B cell (primary cell): ENCODE measurements around the gene CYS1. TPM values are rescaled to one million over a fixed set of nuclear protein-coding genes. Genes with fewer than 3 reads are reported as not detected.

Experiments used
- ATAC-seq: fragments of 200-7000 bp; cut with Tn5 transposase; one replicate; pipeline ENCODE4 v1.10.0; 2021; ENCODE audit warnings: low read depth, mild to moderate bottlenecking, moderate number of reproducible peaks, moderate library complexity
- CTCF ChIA-PET: fragments of 350-600 bp; sonication (Branson Sonifier 250); formaldehyde crosslinking; loops from one replicate; lab custom pipeline; 2021; ENCODE audit warnings: antibody characterized with exemption, inconsistent platforms; lab: Charles Lee
- POLR2A ChIA-PET: fragments of 350-600 bp; sonication (Branson Sonifier 250); formaldehyde crosslinking; loops from one replicate; lab custom pipeline; 2021; ENCODE audit warnings: antibody characterized with exemption; lab: Charles Lee
- DNase-seq: peaks from one replicate; pipeline ENCODE4 v3.0.0; 2013
- H2AFZ ChIP-seq: 2 replicates; pipeline ENCODE4 v1.6.1; 2012; ENCODE audit warnings: mild to moderate bottlenecking, low read depth, low read length; ENCODE audit not compliant: insufficient read depth, poor library complexity, severe bottlenecking
- H3K27ac ChIP-seq, 2 donors: 1 replicate in 1 of 2; 2 replicates in 1 of 2; pipeline ENCODE4 v1.5.1; 2012 to 2013; ENCODE audit warnings: low read length in 2 of 2, mild to moderate bottlenecking in 2 of 2, moderate library complexity in 1 of 2
- H3K27me3 ChIP-seq, 4 experiments: fragments of 200-600 bp in 1 of 4; sonication (generic) in 1 of 4; replicated peaks in 1 of 4; 1 replicate in 2 of 4; 2 replicates in 2 of 4; pipeline versions ENCODE4 v1.6.1 to v1.7.0; 2013 to 2016; ENCODE audit warnings: low read length in 3 of 4, mild to moderate bottlenecking in 2 of 4, mixed read lengths in 1 of 4, moderate library complexity in 1 of 4; ENCODE audit not compliant: insufficient read depth in 4 of 4, control insufficient read depth in 3 of 4; ENCODE audit errors: control extremely low read depth in 1 of 4
- H3K36me3 ChIP-seq, 2 experiments: replicated peaks in 1 of 2; 1 replicate in 1 of 2; 2 replicates in 1 of 2; pipeline versions ENCODE4 v1.6.1 to v1.7.1; 2013; ENCODE audit warnings: low read length in 1 of 2; ENCODE audit not compliant: insufficient read depth in 2 of 2, control insufficient read depth in 1 of 2; ENCODE audit errors: control extremely low read depth in 1 of 2, extremely low read depth in 1 of 2
- H3K4me1 ChIP-seq, 2 donors: fragments of 200-600 bp in 1 of 2; sonication (generic) in 1 of 2; 1 replicate in 1 of 2; 2 replicates in 1 of 2; pipeline versions ENCODE4 v1.5.1 to v1.6.1; 2013 to 2017; ENCODE audit warnings: low read length in 2 of 2; ENCODE audit not compliant: control insufficient read depth in 2 of 2, insufficient read depth in 2 of 2
- H3K4me2 ChIP-seq: replicated peaks from 2 replicates; pipeline ENCODE3; 2012; ENCODE audit warnings: mild to moderate bottlenecking, low read depth, low read length; ENCODE audit not compliant: poor library complexity, severe bottlenecking
- H3K4me3 ChIP-seq, 5 experiments: fragments of 200-600 bp in 1 of 5; sonication (generic) in 1 of 5; 1 replicate in 3 of 5; 2 replicates in 2 of 5; pipeline versions ENCODE4 v1.5.1 to v1.7.0; 2011 to 2016; ENCODE audit warnings: low read length in 4 of 5, mild to moderate bottlenecking in 4 of 5, low read depth in 2 of 5, control low read depth in 1 of 5, moderate library complexity in 1 of 5; ENCODE audit not compliant: insufficient read depth in 1 of 5; ENCODE audit errors: control extremely low read depth in 1 of 5, extremely low read depth in 1 of 5
- H3K79me2 ChIP-seq: fragments of 200-600 bp; sonication (generic); one replicate; pipeline ENCODE4 v1.6.0; 2016; ENCODE audit warnings: low read length; ENCODE audit not compliant: control insufficient read depth, insufficient read depth
- H3K9ac ChIP-seq: fragments of 200-600 bp; sonication (generic); 2 replicates; pipeline ENCODE4 v1.6.1; 2017; ENCODE audit warnings: mild to moderate bottlenecking, low read length, moderate library complexity
- H3K9me3 ChIP-seq, 3 donors: one replicate each; pipeline versions ENCODE4 v1.6.1 to v1.7.1; 2013; ENCODE audit warnings: low read length in 2 of 3; ENCODE audit not compliant: control insufficient read depth in 2 of 3, insufficient read depth in 1 of 3; ENCODE audit errors: control extremely low read depth in 1 of 3
- H4K20me1 ChIP-seq: 2 replicates; pipeline ENCODE4 v1.6.0; 2012; ENCODE audit warnings: mild to moderate bottlenecking, low read length; ENCODE audit not compliant: insufficient read depth, control insufficient read depth, poor library complexity, severe bottlenecking
- H3K27ac Mint-ChIP-seq: one replicate; pipeline ENCODE4 v1.8.0; 2021; ENCODE audit warnings: mixed read lengths
- H3K27me3 Mint-ChIP-seq: one replicate; pipeline ENCODE4 v1.8.0; 2021; ENCODE audit warnings: mixed read lengths
- H3K4me1 Mint-ChIP-seq: one replicate; pipeline ENCODE4 v1.8.0; 2021; ENCODE audit warnings: mixed read lengths
- H3K4me3 Mint-ChIP-seq: one replicate; pipeline ENCODE4 v1.8.0; 2021; ENCODE audit warnings: mixed read lengths
- H3K9me3 Mint-ChIP-seq: one replicate; pipeline ENCODE4 v1.8.0; 2022; ENCODE audit warnings: mixed read lengths; ENCODE audit not compliant: insufficient read depth
- EZH2 ChIP-seq: IDR thresholded peaks from 2 replicates; pipeline ENCODE4 v1.6.1; 2012; ENCODE audit warnings: borderline replicate concordance, low read depth, mild to moderate bottlenecking, moderate library complexity, low read length; ENCODE audit not compliant: insufficient read depth, poor library complexity, severe bottlenecking
- WGBS: methylation state at CpG from one replicate; pipeline ENCODE4 v1.1.5; 2013; ENCODE audit warnings: missing lambda C conversion rate; ENCODE audit not compliant: insufficient coverage; 5-methylcytosine and 5-hydroxymethylcytosine counted together
- intact Hi-C: fragments of 100-400 bp; cut with micrococcal nuclease; formaldehyde crosslinking; loops from one replicate; pipeline ENCODE4 v1.10.0; 2022
- polyA plus RNA-seq: library from polyadenylated mRNA; depleted of rRNA; stranded (reverse); fragments of >200 nt; gene quantifications from 2 replicates; pipeline ENCODE4 v1.2.3, GENCODE V29; 2012
- total RNA-seq, 2 donors: library from RNA; stranded (reverse); fragments of 120-200 nt in 1 of 2; gene quantifications; 1 replicate in 1 of 2; 2 replicates in 1 of 2; pipeline versions ENCODE4 v1.2.3 to v1.2.4, GENCODE V29; 2013 to 2022
- TF ChIP-seq, protein P1 (sequence below): fragments of 200-600 bp; IDR thresholded peaks from one replicate; pipeline ENCODE4 v1.8.0; 2022; ENCODE audit warnings: antibody characterized with exemption, mild to moderate bottlenecking

The CYS1 gene
- total and polyA plus RNA-seq, 2 donors (not counting 1 experiment from before 2014, with no cell fraction given) = not detected

- WGBS = under 1% methylated on average over 79 of the region's 81 CpGs
- Histone ChIP-seq H3K79me2 (peaks cover 34% of the 10 kb centered on the region), H4K20me1 (peaks cover 6% of the 10 kb centered on the region), H3K4me3 (peak within 1 kb of the TSS in 4 of 5 experiments; percentile 42 to 77 (median 54)), H3K27ac (no peak within 1 kb of the TSS), H3K4me2 (peak within 1 kb of the TSS; percentile 100), H3K27me3 (peaks cover 0 to 17% (median 8%) of the 10 kb centered on the region in 4 experiments), H3K36me3 (no peaks in the 10 kb centered on the region), H3K4me1 (peaks cover 29 to 32% of the 10 kb centered on the region in 2 donors), H2AFZ (peak within 1 kb of the TSS; percentile 78), H3K9me3 (no peaks in the 10 kb centered on the region), H3K9ac (peak within 1 kb of the TSS; percentile 74)
- no peaks in the 10 kb centered on the region for H3K9me3 Mint-ChIP-seq
- H3K4me3 Mint-ChIP-seq = peak within 1 kb of the TSS; percentile 98
- POLR2A ChIA-PET = interaction anchor here (1.1 kb wide), 1 partner anchor 313 kb away, joined by 3 read pairs; no protein-coding TSS in a partner anchor
- H3K27me3 Mint-ChIP-seq = peaks cover 10% of the 10 kb centered on the region
- ATAC-seq (peak; percentile 82), DNase-seq (peak; percentile 91)
- peaks cover 30% of the 10 kb centered on the region for H3K4me1 Mint-ChIP-seq
- TF ChIP-seq, protein P1, sequence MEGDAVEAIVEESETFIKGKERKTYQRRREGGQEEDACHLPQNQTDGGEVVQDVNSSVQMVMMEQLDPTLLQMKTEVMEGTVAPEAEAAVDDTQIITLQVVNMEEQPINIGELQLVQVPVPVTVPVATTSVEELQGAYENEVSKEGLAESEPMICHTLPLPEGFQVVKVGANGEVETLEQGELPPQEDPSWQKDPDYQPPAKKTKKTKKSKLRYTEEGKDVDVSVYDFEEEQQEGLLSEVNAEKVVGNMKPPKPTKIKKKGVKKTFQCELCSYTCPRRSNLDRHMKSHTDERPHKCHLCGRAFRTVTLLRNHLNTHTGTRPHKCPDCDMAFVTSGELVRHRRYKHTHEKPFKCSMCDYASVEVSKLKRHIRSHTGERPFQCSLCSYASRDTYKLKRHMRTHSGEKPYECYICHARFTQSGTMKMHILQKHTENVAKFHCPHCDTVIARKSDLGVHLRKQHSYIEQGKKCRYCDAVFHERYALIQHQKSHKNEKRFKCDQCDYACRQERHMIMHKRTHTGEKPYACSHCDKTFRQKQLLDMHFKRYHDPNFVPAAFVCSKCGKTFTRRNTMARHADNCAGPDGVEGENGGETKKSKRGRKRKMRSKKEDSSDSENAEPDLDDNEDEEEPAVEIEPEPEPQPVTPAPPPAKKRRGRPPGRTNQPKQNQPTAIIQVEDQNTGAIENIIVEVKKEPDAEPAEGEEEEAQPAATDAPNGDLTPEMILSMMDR = no peak
- peak; percentile 55 for TF ChIP-seq EZH2
- H3K27ac Mint-ChIP-seq = peak within 1 kb of the TSS; percentile 59
- intact Hi-C loops = loop anchor here (1.0 to 10.0 kb wide), 3 partner anchors 152 to 700 kb away; partner anchors contain the start of genes CPSF3, HPCAL1 and ITGB1BP1
- CTCF ChIA-PET = interaction anchor here (1.2 to 5.7 kb wide), 8 partner anchors 22 to 325 kb away, joined by 3 to 193 read pairs (median 11); partner anchors contain the start of genes HPCAL1 and ODC1
Measured at GRCh38 chr2:10122500-10123280, 42.5 kb upstream of the CYS1 start, which contains the start of gene RRM2. Gene RRM2 (plus strand): TSS chr2:10122739. CDS start chr2:10122799, 60 bp downstream.
